Posterior vena cava (tissue), 2 donors: Measurements from ENCODE around the gene UPF1. TPM values are rescaled to one million over a fixed set of nuclear protein-coding genes. Genes with fewer than 3 reads are reported as not detected.

Experiments
- DNase-seq: peaks from one replicate; pipeline ENCODE4 v3.0.0-alpha.2; 2020; ENCODE audit warnings: low spot score
- intact Hi-C, 2 donors: fragments of 100-400 bp; cut with DNase I; formaldehyde crosslinking; loops; one replicate each; pipeline versions ENCODE4 v1.14.1 to v1.14.2; 2022 to 2023
- total RNA-seq, 2 donors: library from RNA; stranded (reverse); fragmentation: NEBNext Ultra II Directional; extraction: Animal tissue kit (Norgen Biotek cat#: 25700); gene quantifications; one replicate each; pipeline ENCODE4 v1.2.1, GENCODE V29; 2021
- donor health status: DM: yes; HTN: yes; CAD: no.
- donor health status: DM: yes; HTN: yes; CAD: no.

The UPF1 gene
- total RNA-seq, 2 donors from 2014 or later = 45.1 to 56.5 TPM

DNA sequence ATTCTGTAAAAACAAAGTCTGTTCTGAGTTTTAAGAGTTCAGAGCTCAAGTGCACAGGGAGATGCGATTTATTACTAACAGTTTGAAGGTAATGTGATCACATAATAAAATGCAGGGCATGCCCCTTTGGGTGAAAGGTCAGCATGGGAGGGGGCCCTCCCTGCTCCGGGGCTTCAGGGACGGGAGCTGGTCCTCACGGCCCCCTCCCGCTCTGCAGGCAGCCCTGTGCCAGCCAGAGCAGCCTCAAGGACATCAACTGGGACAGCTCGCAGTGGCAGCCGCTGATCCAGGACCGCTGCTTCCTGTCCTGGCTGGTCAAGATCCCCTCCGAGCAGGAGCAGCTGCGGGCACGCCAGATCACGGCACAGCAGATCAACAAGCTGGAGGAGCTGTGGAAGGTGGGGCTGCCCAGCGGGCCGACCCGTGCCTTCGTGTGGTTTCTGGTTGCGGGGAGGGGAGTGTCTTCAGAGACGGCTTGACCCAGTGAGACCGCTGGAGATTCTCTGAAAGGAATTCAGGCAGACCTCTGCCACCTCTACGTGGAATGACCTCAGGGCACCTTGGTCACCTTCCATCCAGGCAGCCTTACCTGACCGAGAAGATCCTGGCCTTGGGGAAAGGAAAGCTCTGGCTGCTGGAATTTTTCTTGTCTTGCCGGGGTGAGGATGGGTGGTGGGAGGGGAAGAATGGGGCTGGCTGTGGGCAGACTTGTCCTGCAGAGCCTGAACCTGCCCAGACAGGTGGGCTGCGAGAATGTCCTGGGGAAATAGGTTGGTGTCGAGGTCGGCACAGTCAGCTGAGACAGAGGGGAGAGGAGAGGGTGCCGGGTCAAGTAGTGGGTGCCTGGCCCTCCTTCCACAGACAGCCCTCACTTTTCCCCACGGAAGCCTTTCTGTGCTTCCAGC, 19.0 kb downstream of the UPF1 start:
- DNase-seq = no peak
- intact Hi-C loops = no loop called here

DNA sequence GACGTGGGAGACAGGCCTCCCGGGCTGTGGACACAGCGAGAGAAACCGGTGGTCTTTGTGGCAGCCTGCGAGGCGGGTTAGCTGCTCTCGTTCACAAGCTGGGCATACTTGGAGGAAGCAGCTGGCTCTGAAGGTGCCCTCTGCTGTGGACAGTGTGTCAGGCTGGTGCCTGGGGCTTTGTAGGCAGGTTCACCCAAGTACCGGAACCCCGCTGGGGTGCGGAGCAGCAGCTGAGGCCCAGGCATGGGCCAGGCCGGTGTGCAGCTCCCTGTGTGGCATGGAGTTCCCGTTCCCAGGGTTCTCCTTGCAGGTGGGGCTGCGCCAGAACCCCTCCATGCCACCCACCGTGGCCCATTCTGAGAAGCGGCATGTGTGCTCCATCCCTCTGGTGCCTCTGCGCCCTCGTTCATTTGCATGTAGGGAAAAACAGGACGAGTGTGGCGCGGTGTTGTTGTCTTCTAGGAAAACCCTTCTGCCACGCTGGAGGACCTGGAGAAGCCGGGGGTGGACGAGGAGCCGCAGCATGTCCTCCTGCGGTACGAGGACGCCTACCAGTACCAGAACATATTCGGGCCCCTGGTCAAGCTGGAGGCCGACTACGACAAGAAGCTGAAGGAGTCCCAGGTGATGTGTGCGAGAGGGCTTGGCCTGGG, 20.0 kb downstream of the UPF1 start:
- no peak for DNase-seq
- intact Hi-C loops = no loop called here

DNA sequence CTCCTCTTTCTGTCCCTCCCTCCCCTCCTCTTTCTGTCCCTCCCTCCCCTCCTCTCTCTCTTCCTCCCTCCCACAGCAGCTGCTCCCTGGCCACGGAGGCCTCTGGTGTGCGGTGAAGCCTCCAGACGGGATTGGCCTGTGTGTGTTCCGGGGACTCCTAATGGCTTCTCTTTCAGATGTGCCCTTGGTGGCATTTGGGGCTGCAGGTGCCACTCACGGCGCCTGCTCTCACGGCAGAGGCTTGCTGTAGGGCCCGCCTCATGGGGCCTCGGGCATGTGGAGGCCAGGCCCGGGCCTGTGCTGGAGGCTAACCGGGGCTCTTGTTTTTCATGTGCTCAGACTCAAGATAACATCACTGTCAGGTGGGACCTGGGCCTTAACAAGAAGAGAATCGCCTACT, 20.9 kb downstream of the UPF1 start:
- DNase-seq = no peak
- intact Hi-C loops = no loop called here

DNA sequence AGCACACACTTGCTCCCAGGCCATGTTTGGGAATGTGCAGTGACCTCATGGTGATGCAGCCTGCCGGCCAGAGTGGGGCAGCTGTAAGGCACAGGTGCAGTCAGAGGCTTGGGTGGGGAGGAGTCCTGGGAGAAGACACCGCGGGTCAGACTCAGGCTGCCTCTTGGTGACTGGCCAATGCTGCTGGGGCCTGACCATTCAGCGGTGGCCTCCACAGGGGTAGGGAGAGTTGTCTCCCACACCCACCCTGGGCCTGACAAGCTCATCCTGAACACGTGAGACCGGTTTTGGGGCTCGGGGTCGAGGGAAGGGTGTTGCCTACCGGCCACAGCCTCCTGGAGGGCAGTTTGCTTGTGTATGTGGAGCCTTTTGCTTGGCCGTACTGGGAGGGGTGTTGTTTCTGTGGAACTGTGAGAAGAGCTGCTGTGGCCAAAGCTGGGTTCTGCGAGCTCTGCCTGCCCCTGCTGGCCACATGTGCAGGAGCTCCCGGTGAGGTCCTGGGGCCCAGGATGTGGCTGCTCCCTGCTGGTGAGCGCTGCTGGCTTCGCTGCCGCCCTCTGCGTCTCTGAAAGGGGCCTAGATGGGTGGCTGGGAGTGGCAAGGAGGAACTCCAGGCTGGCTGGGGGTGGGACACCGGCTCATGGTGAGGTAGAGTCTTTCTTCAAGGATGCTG, 22.1 kb downstream of the UPF1 start:
- intact Hi-C loops = no loop called here
- no peak for DNase-seq

DNA sequence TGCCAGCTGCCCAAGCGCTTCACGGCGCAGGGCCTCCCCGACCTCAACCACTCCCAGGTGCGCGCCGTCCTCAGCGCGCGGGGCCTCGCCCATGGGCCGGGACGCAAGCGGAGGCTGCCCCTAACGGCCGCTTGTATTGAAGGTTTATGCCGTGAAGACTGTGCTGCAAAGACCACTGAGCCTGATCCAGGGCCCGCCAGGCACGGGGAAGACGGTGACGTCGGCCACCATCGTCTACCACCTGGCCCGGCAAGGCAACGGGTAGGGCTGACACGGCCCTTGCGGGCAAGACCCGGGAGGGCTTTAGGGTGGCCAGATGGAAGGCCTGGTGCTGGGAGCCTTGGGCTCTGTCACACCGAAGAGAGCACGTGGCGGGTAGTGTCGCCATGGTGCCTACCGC, 23.2 kb downstream of the UPF1 start:
- intact Hi-C loops = no loop called here
- no peak for DNase-seq

DNA sequence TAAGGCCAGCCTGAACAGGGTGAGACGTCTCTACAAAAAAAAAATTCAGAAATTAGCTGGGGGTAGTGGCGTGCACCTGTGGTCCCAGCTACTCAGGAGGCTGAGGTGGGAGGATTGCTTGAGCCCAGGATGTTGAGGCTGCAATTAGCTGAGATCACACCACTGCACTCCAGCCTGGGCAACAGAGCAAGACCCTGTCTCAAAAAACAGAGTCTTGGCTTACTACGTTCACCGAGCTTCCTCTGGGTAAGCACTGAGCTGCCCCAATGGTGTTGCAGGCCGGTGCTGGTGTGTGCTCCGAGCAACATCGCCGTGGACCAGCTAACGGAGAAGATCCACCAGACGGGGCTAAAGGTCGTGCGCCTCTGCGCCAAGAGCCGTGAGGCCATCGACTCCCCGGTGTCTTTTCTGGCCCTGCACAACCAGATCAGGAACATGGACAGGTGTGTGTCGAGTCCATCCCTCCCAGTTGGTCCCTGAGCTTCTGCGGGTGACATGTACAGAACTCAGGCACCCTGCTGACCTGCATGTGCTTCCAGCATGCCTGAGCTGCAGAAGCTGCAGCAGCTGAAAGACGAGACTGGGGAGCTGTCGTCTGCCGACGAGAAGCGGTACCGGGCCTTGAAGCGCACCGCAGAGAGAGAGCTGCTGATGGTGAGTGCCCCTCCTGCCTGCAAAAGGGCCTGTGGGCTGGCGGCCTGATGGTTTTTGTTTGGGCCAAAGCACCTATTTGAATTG, 24.1 kb downstream of the UPF1 start:
- intact Hi-C loops = no loop called here
- DNase-seq = no peak

DNA sequence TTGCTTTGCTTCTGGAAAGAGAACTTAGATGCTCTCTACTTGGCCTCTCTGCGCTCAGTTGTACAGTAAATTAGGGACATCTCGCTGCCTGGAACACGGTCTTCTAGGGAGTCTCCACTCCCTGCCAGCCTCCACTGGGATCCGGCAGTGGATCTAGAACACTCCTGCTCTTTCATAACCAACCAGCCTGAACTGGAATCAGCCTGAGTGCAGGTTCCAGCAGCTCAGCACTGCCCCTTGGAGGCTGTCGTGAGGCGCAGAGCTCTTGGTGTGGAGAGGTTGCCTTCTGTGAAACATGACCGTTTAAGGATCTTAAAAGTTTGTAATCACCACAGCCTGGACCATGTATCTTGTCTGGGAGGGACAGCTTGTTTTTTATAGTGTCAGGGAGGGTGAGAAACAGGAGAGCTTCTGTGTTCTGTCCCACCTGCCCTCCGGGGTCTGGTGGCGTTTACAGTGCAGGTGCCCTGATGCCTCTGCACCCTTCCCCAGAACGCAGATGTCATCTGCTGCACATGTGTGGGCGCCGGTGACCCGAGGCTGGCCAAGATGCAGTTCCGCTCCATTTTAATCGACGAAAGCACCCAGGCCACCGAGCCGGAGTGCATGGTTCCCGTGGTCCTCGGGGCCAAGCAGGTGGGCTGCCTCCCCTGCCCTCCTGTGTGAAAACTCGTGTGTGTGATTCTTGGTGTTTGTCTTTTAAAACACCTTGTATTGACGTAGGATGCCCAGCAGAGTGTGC, 24.8 kb downstream of the UPF1 start:
- DNase-seq = no peak
- intact Hi-C loops = no loop called here

DNA sequence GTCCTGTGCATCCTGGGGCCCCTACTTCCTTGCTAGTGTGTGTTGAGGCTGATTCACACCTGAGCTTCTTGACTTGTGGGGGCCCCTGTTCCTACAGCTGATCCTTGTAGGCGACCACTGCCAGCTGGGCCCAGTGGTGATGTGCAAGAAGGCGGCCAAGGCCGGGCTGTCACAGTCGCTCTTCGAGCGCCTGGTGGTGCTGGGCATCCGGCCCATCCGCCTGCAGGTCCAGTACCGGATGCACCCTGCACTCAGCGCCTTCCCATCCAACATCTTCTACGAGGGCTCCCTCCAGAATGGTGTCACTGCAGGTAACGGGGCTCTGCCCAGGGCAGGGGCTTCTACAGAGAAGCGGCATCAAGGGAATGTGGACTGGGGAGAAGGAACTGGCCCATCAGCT, 25.5 kb downstream of the UPF1 start:
- DNase-seq = no peak
- intact Hi-C loops = no loop called here

DNA sequence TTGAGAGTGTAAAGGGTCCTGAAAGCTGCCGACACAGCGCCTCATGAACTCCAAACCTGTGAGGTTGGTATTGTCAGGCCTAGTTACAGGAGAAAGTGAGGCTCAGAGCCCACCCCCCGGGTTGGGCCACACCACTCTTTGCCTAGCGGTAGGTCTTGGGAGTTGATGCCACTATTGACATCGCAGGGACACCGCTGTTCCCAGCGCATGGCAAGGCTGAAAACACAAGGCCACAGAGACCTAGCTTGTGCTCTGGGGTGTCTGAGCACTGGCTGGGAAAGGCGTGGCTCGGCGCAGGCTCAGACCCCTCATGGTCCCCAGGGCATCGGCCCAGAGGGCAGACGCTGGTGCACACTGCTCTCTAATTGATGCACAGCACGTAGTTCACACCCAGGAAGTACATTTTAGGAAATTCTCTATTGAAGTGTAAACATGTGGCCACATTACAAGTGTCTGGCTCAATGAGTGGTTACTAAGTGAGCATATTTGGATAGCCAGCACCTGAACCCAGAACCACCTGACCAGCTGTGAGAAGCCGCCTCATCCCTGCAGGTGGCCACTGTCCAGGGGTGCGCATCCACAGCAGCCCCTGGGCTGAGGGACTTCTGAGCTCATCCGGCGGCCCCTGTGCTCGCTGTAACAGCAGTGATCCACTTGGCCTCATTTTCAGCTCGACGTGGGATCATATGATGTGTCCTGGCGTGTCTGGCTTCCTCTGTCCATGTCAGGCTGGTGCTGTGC, 27.3 kb downstream of the UPF1 start:
- no peak for DNase-seq
- intact Hi-C loops = no loop called here

DNA sequence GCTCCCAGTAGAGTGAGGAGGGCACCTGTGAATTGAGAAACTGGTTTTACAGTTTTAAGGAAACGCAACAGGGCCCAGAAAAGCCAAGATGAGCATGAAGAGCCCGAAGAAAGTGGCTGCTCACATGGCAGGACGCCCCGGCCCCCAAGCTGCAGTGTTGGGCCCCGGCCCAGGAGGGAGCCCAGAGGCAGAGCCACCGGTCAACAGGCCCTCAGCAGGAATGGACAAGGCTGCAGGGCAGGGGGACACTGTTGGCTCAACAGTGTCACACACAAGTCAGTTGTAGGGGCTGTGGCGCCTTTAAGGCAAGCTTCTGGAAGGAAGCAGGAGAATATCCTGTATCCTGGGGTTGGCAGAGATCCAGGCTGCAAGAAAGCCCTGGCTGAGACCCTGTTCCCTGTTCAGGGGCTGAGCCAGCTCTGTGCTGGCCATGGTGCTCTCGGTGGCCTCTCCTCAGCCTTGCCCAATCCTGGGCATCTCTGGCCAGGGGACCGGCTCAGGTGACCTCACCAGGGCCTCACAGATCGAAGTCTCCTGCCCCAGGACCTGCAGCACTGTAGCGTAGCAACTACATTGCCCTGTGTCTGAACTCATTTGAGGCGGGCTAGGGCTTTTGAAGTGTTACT, 28.0 kb downstream of the UPF1 start:
- intact Hi-C loops = no loop called here
- DNase-seq = no peak

DNA sequence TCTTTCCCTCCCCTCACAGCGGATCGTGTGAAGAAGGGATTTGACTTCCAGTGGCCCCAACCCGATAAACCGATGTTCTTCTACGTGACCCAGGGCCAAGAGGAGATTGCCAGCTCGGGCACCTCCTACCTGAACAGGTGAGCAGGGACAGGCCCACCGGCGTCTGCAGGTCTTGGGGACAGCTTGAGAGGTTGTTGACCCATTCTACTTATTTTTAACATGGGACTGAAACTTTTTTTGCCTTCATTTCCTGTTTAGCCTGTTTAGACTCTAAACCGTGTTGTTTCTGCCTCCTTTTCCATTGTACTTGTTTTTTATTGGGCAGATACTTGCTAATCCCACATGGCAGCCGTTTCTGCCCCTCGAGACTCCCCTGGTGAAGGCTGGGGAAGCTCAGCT, 28.5 kb downstream of the UPF1 start:
- DNase-seq = no peak
- intact Hi-C loops = no loop called here

DNA sequence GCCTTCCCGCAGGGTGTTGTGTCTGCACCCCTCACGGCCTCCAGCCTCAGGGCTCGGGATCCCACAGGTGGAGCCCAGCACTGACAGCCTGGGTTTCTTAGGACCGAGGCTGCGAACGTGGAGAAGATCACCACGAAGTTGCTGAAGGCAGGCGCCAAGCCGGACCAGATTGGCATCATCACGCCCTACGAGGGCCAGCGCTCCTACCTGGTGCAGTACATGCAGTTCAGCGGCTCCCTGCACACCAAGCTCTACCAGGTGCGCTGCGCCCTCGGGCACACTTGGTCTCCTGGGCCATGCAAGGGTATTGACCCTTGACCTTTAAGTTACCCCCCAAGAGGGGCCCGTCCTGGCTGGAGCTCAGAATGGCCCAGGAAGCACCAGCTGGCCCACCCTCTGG, 29.0 kb downstream of the UPF1 start:
- intact Hi-C loops = no loop called here
- DNase-seq = no peak

DNA sequence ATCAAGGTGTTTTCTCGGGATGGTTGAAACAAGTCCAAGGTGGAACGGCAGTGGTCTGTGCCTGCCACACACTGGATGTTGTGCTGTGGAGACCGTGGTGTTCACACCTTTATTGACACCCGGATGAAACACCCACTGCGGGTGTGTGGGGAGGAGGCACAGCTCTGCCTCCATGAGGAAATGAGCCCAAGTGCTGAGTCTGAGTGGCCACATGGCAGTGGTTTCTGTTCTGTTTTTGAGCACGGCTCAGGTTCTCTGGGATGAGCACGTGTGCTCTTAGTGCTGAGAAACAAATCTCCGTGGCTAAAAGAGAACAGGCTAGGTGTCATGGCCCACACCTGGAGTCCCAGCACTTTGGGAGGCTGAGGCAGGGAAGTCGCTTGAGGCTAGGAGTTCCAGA, 29.5 kb downstream of the UPF1 start:
- intact Hi-C loops = no loop called here
- no peak for DNase-seq

DNA sequence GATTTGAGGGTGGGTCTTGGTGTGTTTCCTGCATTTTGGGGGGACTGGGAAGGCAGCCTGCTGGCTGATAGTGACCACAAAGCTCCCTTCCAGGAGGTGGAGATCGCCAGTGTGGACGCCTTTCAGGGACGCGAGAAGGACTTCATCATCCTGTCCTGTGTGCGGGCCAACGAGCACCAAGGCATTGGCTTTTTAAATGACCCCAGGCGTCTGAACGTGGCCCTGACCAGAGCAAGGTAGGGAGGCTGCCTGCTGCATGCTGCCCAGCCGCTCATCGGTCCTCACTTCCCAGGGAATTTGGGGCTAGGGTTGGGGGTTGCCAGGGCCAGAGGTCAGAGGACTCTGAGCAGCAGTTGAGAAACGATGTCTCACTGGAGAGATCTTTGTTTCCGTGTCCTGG, 30.2 kb downstream of the UPF1 start:
- intact Hi-C loops = no loop called here
- DNase-seq = no peak

DNA sequence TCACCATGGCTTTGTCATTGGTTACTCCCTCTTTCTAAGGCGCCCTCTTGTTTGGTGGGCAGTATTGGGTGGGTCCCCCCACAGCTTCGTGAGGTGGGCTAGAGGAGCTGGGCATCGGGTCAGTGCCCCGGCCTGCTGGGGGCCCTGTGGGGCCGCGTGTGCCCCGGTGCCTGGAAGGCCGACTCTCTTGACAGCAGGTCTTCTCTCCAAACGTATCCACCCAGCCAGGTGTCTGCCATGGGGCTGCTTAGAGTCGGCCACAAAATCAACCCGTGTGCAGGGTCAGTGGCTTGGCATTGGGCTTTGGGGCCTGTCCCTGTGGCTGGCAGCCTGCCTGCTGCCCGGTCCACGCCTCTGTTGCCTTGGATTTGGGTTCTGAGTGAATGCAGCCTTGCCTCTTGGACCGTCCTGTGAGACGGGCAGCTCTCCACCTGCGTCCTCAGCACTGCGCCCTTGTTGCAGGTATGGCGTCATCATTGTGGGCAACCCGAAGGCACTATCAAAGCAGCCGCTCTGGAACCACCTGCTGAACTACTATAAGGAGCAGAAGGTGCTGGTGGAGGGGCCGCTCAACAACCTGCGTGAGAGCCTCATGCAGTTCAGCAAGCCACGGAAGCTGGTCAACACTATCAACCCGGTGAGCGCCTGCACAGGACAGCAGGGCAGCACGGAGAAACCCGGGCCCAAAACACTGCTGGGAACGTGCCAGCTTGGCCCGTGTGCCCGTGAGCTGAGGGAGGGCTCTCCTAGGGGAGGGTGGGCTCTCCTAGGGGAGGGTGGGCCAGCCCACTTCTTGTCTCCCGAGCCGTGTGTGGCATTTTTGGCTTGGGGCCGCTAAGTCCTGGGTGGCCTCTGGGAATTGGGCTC, 31.4 kb downstream of the UPF1 start:
- intact Hi-C loops = no loop called here
- no peak for DNase-seq

DNA sequence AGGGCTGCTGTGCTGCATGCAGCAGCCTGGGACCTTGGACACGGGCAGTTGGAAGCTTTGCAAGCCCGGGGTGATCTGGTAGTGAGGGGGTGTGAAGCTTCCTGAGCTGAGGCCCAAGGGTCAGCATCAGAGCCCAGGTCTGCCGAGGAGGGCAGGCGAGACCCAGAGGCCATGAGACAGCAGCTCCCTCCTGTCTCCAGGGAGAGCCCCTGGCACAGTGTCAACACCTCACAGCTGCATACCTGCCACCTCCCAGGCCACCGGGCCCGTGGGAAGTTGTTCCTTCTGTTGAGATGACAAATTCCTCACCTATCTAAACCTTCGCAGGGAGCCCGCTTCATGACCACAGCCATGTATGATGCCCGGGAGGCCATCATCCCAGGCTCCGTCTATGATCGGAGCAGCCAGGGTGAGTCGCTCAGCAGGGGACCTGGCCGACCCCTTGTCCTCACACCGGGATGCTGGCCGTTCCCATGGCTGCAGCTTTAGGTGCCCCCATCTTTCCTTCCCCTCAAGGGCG, 32.1 kb downstream of the UPF1 start:
- no peak for DNase-seq
- intact Hi-C loops = no loop called here
